ENCODE results near the gene KCNT1.

Gene KCNT1

DNA sequence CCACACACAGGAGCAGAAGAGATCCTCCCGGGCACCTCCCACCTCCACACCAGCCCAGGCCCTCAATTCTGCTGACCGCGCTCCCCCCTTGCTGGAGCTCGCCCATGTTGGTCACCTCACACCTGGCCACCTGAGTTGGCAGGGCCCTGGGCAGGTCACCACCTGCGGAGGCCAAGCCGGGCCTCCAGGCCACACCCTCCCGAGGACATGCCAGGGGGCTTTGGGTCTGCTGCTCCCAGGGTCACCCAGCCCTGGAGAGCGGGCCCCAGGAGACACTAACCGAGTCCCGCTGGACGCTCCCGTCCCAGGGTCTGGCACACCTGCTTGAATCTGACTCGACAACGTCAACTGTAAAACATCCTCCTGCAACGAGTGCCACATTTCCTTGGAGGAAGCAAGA lies 4.8 kb upstream of the KCNT1 start:
- no peak overlapping the region for H3K4me3 ChIP-seq (ENCODE audit: low read depth, low read length)
- no peak for DNase-seq (ENCODE audit: low read depth)
- TF ChIP-seq, protein P1, sequence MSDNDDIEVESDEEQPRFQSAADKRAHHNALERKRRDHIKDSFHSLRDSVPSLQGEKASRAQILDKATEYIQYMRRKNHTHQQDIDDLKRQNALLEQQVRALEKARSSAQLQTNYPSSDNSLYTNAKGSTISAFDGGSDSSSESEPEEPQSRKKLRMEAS (IDR thresholded peaks at IDR 0.05; ENCODE audit: low read depth, low read length): no peak
- TF ChIP-seq MYC (IDR thresholded peaks at IDR 0.05; ENCODE audit: low read depth, low read length): no peak
- TF ChIP-seq, protein P2, sequence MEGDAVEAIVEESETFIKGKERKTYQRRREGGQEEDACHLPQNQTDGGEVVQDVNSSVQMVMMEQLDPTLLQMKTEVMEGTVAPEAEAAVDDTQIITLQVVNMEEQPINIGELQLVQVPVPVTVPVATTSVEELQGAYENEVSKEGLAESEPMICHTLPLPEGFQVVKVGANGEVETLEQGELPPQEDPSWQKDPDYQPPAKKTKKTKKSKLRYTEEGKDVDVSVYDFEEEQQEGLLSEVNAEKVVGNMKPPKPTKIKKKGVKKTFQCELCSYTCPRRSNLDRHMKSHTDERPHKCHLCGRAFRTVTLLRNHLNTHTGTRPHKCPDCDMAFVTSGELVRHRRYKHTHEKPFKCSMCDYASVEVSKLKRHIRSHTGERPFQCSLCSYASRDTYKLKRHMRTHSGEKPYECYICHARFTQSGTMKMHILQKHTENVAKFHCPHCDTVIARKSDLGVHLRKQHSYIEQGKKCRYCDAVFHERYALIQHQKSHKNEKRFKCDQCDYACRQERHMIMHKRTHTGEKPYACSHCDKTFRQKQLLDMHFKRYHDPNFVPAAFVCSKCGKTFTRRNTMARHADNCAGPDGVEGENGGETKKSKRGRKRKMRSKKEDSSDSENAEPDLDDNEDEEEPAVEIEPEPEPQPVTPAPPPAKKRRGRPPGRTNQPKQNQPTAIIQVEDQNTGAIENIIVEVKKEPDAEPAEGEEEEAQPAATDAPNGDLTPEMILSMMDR (IDR thresholded peaks at IDR 0.05; ENCODE audit: low read depth, low read length): no peak
- TF ChIP-seq POLR2A (IDR thresholded peaks at IDR 0.05; ENCODE audit: extremely low read depth, insufficient read length): no peak

DNA sequence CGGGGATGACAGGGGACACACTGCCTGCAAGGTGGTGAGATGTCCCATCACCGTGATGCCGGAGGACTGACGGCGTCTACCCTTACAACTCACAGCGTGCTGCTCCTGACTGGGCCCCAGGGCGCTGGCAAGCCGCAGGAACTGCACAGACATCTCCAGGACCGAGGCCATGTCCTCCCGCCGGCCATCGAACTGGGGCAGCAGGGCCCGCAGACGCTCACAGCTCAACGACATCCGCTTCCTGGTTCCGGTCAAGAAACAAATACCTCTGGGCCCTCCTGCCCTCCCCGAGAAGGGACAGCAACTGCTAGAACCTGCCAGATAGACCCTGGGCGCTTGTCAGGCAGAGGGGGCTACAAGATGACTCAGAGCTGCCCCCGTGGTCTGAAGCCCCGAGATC lies 3.7 kb upstream of the KCNT1 start:
- H3K4me3 ChIP-seq (ENCODE audit: low read depth, low read length): no peak overlapping the region
- no peak for TF ChIP-seq POLR2A (IDR thresholded peaks at IDR 0.05; ENCODE audit: extremely low read depth, insufficient read length)
- no peak for DNase-seq (ENCODE audit: low read depth)

DNA sequence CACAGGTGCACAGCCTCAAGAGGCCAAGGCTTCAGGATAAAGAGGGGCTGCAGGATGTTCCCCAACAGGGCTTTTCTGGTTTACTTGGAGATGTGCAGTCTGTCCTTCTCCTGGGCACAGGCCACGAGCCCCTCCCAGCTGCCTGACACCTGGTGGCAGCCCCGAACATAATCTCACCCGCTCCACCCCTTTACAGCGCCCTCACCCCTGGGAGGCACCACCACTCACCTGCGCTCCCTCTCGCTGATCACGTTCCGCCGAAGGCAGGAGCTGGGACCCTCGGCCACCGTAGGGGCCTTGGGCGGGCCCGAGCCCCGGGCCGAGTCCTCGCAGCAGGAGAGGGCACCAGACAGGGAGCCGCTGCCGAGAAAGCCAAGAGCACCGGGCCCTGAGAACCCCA lies 3.2 kb upstream of the KCNT1 start:
- H3K4me3 ChIP-seq (ENCODE audit: low read depth, low read length): no peak overlapping the region
- DNase-seq (ENCODE audit: low read depth): no peak
- TF ChIP-seq POLR2A (IDR thresholded peaks at IDR 0.05; ENCODE audit: extremely low read depth, insufficient read length): no peak
- TF ChIP-seq, protein P2 (IDR thresholded peaks at IDR 0.05; ENCODE audit: low read depth, low read length): no peak
- no peak for TF ChIP-seq MYC (IDR thresholded peaks at IDR 0.05; ENCODE audit: low read depth, low read length)
- TF ChIP-seq, protein P1 (IDR thresholded peaks at IDR 0.05; ENCODE audit: low read depth, low read length): no peak

DNA sequence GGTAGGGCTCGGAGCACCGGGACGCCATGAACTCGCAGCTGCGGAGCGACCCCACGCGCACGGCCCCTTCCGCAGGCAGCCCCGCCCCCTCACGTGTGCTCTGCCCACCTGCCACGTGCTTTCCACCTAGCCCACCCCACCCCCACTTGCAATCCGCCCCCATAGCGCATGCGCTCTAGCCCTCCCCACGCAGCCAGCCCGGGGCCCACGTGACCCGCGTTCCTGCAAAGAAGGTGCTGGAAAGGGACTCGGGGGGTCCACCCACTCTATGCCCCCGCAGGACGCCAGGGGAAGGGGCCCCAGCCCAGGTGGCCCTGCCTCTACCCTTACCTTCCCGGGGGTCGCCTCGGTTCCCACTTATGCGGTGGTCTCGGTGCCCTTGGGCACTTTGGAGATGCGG lies 2.5 kb upstream of the KCNT1 start, which contains the start of gene SOHLH1:
Gene SOHLH1, minus strand, starts transcription at position 42 of the 400 bp plus-strand sequence. Its CDS starts 14 bp downstream, at position 28.
- no peak within 1 kb of the TSS for H3K4me3 ChIP-seq (ENCODE audit: low read depth, low read length)
- DNase-seq (ENCODE audit: low read depth): no peak
- TF ChIP-seq MYC (IDR thresholded peaks at IDR 0.05; ENCODE audit: low read depth, low read length) (no peak), POLR2A (IDR thresholded peaks at IDR 0.05; ENCODE audit: extremely low read depth, insufficient read length) (no peak)
- TF ChIP-seq, protein P2 (IDR thresholded peaks at IDR 0.05; ENCODE audit: low read depth, low read length): no peak
- TF ChIP-seq, protein P1 (IDR thresholded peaks at IDR 0.05; ENCODE audit: low read depth, low read length): no peak

DNA sequence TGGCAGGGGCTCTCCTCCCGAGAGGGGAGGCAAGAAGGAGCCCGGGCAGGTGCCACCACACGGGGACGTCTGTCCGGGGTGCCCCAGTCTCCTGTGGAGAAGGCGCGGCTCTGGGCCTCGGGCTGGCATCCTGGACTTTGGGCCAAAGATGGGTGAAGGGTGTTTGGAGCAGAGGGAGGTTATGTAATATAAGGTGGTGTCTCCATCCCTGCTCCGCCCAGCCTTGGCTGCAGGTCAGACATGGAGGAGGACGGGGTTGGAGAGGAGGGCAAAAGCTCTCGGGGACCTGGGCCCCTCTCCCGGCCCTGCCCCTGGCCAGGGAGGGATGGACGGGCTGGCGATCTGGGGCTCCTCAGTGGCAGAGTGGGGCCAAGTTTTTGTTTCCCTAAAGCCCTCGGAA lies 1.5 kb upstream of the KCNT1 start:
- no peak for DNase-seq (ENCODE audit: low read depth)
- TF ChIP-seq, protein P2 (IDR thresholded peaks at IDR 0.05; ENCODE audit: low read depth, low read length): no peak
- no peak for TF ChIP-seq POLR2A (IDR thresholded peaks at IDR 0.05; ENCODE audit: extremely low read depth, insufficient read length)
- no peak for TF ChIP-seq MYC (IDR thresholded peaks at IDR 0.05; ENCODE audit: low read depth, low read length)
- TF ChIP-seq, protein P1 (IDR thresholded peaks at IDR 0.05; ENCODE audit: low read depth, low read length): no peak
- H3K4me3 ChIP-seq (ENCODE audit: low read depth, low read length): no peak overlapping the region

DNA sequence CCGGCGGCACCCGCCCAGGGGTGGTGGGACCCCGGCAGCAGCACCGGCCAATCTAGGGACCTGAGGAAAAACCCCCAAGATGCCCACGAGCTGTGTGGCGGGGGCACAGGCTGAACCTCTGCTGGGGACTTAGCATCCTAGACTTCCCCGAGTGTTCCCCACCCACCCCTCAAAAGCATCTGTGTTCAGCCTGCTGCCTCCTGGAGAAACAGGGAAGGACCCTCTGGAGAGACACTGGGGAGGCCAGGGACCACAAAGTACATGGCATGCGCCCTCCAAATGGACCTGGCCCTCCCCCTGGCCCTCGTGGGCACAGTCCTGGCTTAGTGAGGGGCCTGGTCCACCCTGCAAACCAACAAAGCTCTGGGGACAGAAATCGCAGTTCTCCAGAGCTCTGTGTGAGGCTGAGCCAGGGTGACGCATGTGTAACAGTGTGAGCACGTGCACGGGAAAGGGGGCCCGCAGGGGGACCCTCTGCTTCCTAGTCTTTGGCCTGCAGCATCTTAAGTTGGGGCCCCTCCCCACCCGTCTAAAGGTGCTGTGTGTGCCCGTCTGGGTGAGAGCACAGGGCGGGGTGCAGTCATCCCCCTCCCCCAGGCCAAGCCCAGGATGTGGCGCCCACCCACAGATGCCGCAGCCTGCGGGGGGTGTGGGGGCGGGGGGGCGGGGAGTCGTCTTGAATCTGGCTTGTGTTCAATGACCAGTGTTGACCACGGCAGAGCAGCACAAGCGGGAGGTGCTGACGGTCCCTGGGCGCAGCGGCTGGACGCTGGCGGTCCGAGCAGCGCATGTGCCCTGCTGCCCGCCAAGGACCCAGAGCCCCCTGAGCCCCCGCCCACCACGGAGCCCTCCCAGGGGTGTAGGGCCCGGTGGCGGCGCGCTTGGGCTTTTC lies 672 bp upstream of the KCNT1 start:
- TF ChIP-seq, protein P2 (IDR thresholded peaks at IDR 0.05; ENCODE audit: low read depth, low read length): no peak
- TF ChIP-seq, protein P1 (IDR thresholded peaks at IDR 0.05; ENCODE audit: low read depth, low read length): peak; percentile 62; the same call in 1 of the 2 replicates
- TF ChIP-seq POLR2A (IDR thresholded peaks at IDR 0.05; ENCODE audit: extremely low read depth, insufficient read length): no peak
- DNase-seq (ENCODE audit: low read depth): peak; percentile 26
- H3K4me3 ChIP-seq (ENCODE audit: low read depth, low read length): no peak overlapping the region
